ENCODE measurements around the gene WDFY2. TPM values are rescaled to one million over a fixed set of nuclear protein-coding genes. Genes with fewer than 3 reads are reported as not detected.

Gene WDFY2
- polyA plus RNA-seq, 1 donor = 19.8 TPM

GRCh38 chr13:51707461-51707860 is 123.2 kb downstream of the WDFY2 start:
- no peak for DNase-seq

- no peak for DNase-seq
Measured at GRCh38 chr13:51713807-51714206, 129.5 kb downstream of the WDFY2 start.

GRCh38 chr13:51714663-51715168 is 130.5 kb downstream of the WDFY2 start:
- DNase-seq = no peak

GRCh38 chr13:51715613-51716012 is 131.4 kb downstream of the WDFY2 start:
- DNase-seq = no peak

- DNase-seq = no peak
Measured at GRCh38 chr13:51717786-51718398, 133.6 kb downstream of the WDFY2 start.

- DNase-seq = no peak
Measured at GRCh38 chr13:51719394-51719793, 135.1 kb downstream of the WDFY2 start.

- no peak for DNase-seq
Measured at GRCh38 chr13:51721496-51721895, 137.2 kb downstream of the WDFY2 start.

GRCh38 chr13:51723529-51723928 is 139.3 kb downstream of the WDFY2 start:
- DNase-seq = no peak

GRCh38 chr13:51724721-51725120 is 140.5 kb downstream of the WDFY2 start:
- DNase-seq = no peak

GRCh38 chr13:51726446-51727193 is 142.4 kb downstream of the WDFY2 start:
- DNase-seq = no peak

- no peak for DNase-seq
Measured at GRCh38 chr13:51727634-51728274, 143.5 kb downstream of the WDFY2 start.

- no peak for DNase-seq
Measured at GRCh38 chr13:51728275-51728673, 144.0 kb downstream of the WDFY2 start.

GRCh38 chr13:51728972-51729371 is 144.7 kb downstream of the WDFY2 start:
- DNase-seq = no peak

- no peak for DNase-seq
Measured at GRCh38 chr13:51729866-51730553, 145.7 kb downstream of the WDFY2 start.

GRCh38 chr13:51730927-51731326 is 146.7 kb downstream of the WDFY2 start:
- DNase-seq = no peak

GRCh38 chr13:51731759-51732158 is 147.5 kb downstream of the WDFY2 start:
- no peak for DNase-seq

- DNase-seq = no peak
Measured at GRCh38 chr13:51733374-51734298, 149.4 kb downstream of the WDFY2 start.

- DNase-seq = no peak
Measured at GRCh38 chr13:51734786-51735185, 150.5 kb downstream of the WDFY2 start.

GRCh38 chr13:51737609-51738008 is 153.3 kb downstream of the WDFY2 start:
- DNase-seq = no peak

GRCh38 chr13:51738226-51738905 is 154.1 kb downstream of the WDFY2 start:
- DNase-seq = no peak

Measured in left kidney (tissue), 2 donors.